Vagina (tissue), 2 donors: ENCODE data around the gene CHST11. TPM values are rescaled to one million over a fixed set of nuclear protein-coding genes. Genes with fewer than 3 reads are reported as not detected.

Experiments
- DNase-seq, 2 donors: peaks; one replicate each; pipeline ENCODE4 v3.0.0-alpha.2; 2017; ENCODE audit errors: extremely low spot score in 2 of 2
- H3K27ac ChIP-seq: fragments of 200-600 bp; sonication (generic); one replicate; pipeline ENCODE4 v1.5.1; 2019
- H3K27me3 ChIP-seq: fragments of 200-600 bp; sonication (generic); one replicate; pipeline ENCODE4 v1.5.1; 2019
- H3K36me3 ChIP-seq, 2 donors: fragments of 200-600 bp; sonication (generic); one replicate each; pipeline ENCODE4 v1.5.1; 2017 to 2019
- H3K4me1 ChIP-seq: fragments of 200-600 bp; sonication (generic); one replicate; pipeline ENCODE4 v1.5.1; 2019
- H3K4me3 ChIP-seq, 2 donors: fragments of 200-600 bp; sonication (generic); 1 replicate in 1 of 2; 2 replicates in 1 of 2; pipeline ENCODE4 v1.5.1; 2016 to 2019
- H3K9me3 ChIP-seq: fragments of 200-600 bp; sonication (generic); one replicate; pipeline ENCODE4 v1.5.1; 2019
- CTCF ChIP-seq, 3 experiments: fragments of 450-650 bp in 2 of 3; fragments of 200-600 bp in 1 of 3; sonication (generic) in 1 of 3; IDR thresholded peaks; one replicate each; pipeline ENCODE4 v1.5.1; 2017 to 2019; ENCODE audit warnings: antibody characterized with exemption in 3 of 3, mild to moderate bottlenecking in 2 of 3, moderate library complexity in 2 of 3
- POLR2A ChIP-seq, 2 donors: fragments of 450-650 bp; IDR thresholded peaks; one replicate each; pipeline ENCODE4 v1.6.1; 2017; ENCODE audit warnings: antibody characterized with exemption in 2 of 2, mild to moderate bottlenecking in 2 of 2, moderate library complexity in 2 of 2
- POLR2AphosphoS5 ChIP-seq, 2 donors: sonication (generic); formaldehyde crosslinking; IDR thresholded peaks; one replicate each; pipeline ENCODE4 v1.9.0; 2017; ENCODE audit warnings: antibody characterized with exemption in 2 of 2, mild to moderate bottlenecking in 2 of 2, low read depth in 1 of 2; ENCODE audit not compliant: insufficient read depth in 1 of 2
- intact Hi-C: fragments of 100-400 bp; cut with DNase I; formaldehyde crosslinking; loops from one replicate; pipeline ENCODE4 v1.15.1; 2023
- total RNA-seq: library from RNA; depleted of rRNA; stranded (reverse); fragments of >200 nt; gene quantifications from one replicate; pipeline ENCODE4 v1.2.3, GENCODE V29; 2016

The CHST11 gene
- total RNA-seq, 1 donor from 2014 or later: 40.0 TPM

GRCh38 chr12:104716172-104716571 lies 259.4 kb downstream of the CHST11 start:
- Histone ChIP-seq H3K9me3 (no peaks in the 10 kb centered on the region), H3K27ac (no peak overlapping the region), H3K36me3 (no peaks in the 10 kb centered on the region), H3K4me3 (no peak overlapping the region), H3K4me1 (peaks cover 27% of the 10 kb centered on the region), H3K27me3 (no peaks in the 10 kb centered on the region)
- TF ChIP-seq CTCF (IDR thresholded peaks at IDR 0.05) (no peak), POLR2AphosphoS5 (IDR thresholded peaks at IDR 0.05; ENCODE audit: insufficient read depth in 1 of 2, low read depth in 1 of 2) (no peak), POLR2A (IDR thresholded peaks at IDR 0.05) (no peak)
- DNase-seq: no peak
- intact Hi-C loops: loop anchor here (5.0 kb wide), 1 partner anchor 1481 kb away; no protein-coding TSS in a partner anchor

GRCh38 chr12:104718304-104718929 lies 261.7 kb downstream of the CHST11 start:
- H3K36me3 ChIP-seq: no peaks in the 10 kb centered on the region
- intact Hi-C loops: loop anchor here (5.0 kb wide), 1 partner anchor 1479 kb away; no protein-coding TSS in a partner anchor
- no peak overlapping the region for H3K27ac ChIP-seq
- H3K4me3 ChIP-seq: no peak overlapping the region
- no peak for DNase-seq
- H3K9me3 ChIP-seq: no peaks in the 10 kb centered on the region
- TF ChIP-seq POLR2AphosphoS5 (IDR thresholded peaks at IDR 0.05; ENCODE audit: insufficient read depth in 1 of 2, low read depth in 1 of 2) (no peak), POLR2A (IDR thresholded peaks at IDR 0.05) (no peak), CTCF (IDR thresholded peaks at IDR 0.05) (no peak)
- peaks cover 21% of the 10 kb centered on the region for H3K4me1 ChIP-seq
- no peaks in the 10 kb centered on the region for H3K27me3 ChIP-seq

GRCh38 chr12:104719700-104720338 lies 263.1 kb downstream of the CHST11 start:
- Histone ChIP-seq H3K27ac (peak overlapping the region; percentile 65), H3K36me3 (no peaks in the 10 kb centered on the region), H3K9me3 (no peaks in the 10 kb centered on the region), H3K27me3 (no peaks in the 10 kb centered on the region), H3K4me1 (peaks cover 21% of the 10 kb centered on the region), H3K4me3 (peak overlapping the region; percentile 19 to 26)
- no peak for DNase-seq
- intact Hi-C loops: loop anchor here (5.0 kb wide), 1 partner anchor 1477 kb away; no protein-coding TSS in a partner anchor
- TF ChIP-seq CTCF (IDR thresholded peaks at IDR 0.05): no peak
- no peak for TF ChIP-seq POLR2A (IDR thresholded peaks at IDR 0.05)
- TF ChIP-seq POLR2AphosphoS5 (IDR thresholded peaks at IDR 0.05; ENCODE audit: insufficient read depth in 1 of 2, low read depth in 1 of 2): no peak

- H3K36me3 ChIP-seq: no peaks in the 10 kb centered on the region
- H3K27ac ChIP-seq: peak overlapping the region; percentile 65
- no peaks in the 10 kb centered on the region for H3K27me3 ChIP-seq
- intact Hi-C loops: no loop called here
- no peak for DNase-seq
- H3K4me1 ChIP-seq: peaks cover 15% of the 10 kb centered on the region
- no peaks in the 10 kb centered on the region for H3K9me3 ChIP-seq
- peak overlapping the region; percentile 19 to 26 for H3K4me3 ChIP-seq
- TF ChIP-seq CTCF (IDR thresholded peaks at IDR 0.05): no peak
- peak in 1 of 2 donors; percentile 53 for TF ChIP-seq POLR2AphosphoS5 (IDR thresholded peaks at IDR 0.05; ENCODE audit: insufficient read depth in 1 of 2, low read depth in 1 of 2)
Observed at GRCh38 chr12:104720339-104721038, 263.7 kb downstream of the CHST11 start.
